Measurements from ENCODE around the gene GPX1. TPM values are rescaled to one million over a fixed set of nuclear protein-coding genes. Genes with fewer than 3 reads are reported as not detected.

The GPX1 gene
- total RNA-seq, 1 experiment from 2014 or later, result 128 TPM

DNA sequence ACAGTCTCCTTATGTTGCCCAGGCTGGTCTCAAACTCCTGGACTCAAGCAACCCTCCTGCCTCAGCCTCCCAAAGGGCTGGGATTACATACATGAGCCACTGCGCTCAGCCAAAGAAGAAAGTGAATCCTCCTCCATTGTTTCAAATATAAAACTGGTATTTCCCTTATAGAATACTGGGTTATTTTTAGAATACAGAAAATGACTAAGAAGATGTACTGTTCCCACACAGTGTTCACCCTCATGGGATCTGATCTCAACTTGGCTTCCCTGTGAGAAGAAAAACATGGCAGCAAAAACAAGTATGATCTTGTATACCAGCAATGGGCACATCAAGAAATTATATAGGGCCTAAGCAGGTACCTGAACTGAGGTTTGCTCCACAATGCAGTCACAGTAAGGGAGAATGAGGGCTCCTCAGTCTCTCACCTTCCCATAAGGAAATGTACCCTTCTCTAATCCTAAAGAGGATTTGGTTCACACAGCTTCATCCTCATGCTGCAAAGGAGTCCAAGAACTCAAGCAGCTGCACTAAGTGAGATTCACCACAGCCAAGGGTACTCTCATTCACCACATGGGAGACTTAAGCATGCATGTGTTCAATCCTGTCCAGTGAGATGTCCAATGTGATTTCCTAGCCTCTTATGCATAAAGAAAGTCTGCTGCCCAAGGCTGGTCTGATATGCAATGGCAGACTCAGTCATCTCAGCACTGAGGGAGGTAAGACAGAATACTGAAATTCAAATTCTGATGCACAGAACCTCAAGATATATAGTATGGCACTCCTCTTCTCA, 44.1 kb downstream of the GPX1 start:
- Histone ChIP-seq H3K27ac (ENCODE audit: low read depth, low read length, poor library complexity, severe bottlenecking) (no peak overlapping the region), H3K36me3 (ENCODE audit: insufficient read depth, low read length, poor library complexity, severe bottlenecking) (no peaks in the 10 kb centered on the region), H3K9me3 (ENCODE audit: low read depth, low read length, poor library complexity, severe bottlenecking) (no peaks in the 10 kb centered on the region), H3K4me1 (ENCODE audit: insufficient read depth, low read length, poor library complexity, severe bottlenecking) (no peaks in the 10 kb centered on the region), H3K27me3 (replicated peaks; ENCODE audit: insufficient read depth, low read depth, low read length, poor library complexity) (no peaks in the 10 kb centered on the region), H3K4me3 (ENCODE audit: low read depth, low read length, poor library complexity, severe bottlenecking) (no peak overlapping the region)
- no TSS peak for BruUV-seq (replicated peaks)
- no peak for DNase-seq (ENCODE audit: low spot score)
- ChIA-PET POLR2A (ENCODE audit: low non-redundant PET) (no interaction called here), CTCF (no interaction called here)
- intact Hi-C loops (cut with micrococcal nuclease; ENCODE audit: unreplicated experiment), result no loop called here
- TF ChIP-seq EZH2 (IDR thresholded peaks at IDR 0.05; ENCODE audit: borderline replicate concordance, low read depth, low read length, poor library complexity, severe bottlenecking) (no peak), CTCF (conservative IDR thresholded peaks at IDR 0.05; ENCODE audit: low read depth, low read length) (no peak)

DNA sequence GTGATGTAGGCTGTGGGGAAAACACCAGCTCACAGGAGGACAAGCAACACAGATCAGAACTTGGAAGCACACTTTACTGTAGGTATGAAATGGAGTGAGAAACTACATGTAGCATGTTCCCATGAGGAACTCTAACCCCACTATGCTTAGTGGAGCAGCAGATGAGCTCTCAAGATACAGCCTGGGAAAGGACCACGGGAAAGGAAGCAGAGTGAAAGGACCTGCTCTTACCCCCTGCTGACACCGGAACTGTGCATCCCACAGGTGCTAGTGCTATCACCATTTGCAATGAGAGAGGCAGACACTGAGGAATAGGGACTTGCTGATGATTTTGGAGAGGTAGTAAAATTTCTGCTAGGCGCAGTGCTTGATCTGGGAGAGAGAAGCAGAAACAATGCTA, 46.9 kb downstream of the GPX1 start:
- Histone ChIP-seq H3K27me3 (replicated peaks; ENCODE audit: insufficient read depth, low read depth, low read length, poor library complexity) (no peaks in the 10 kb centered on the region), H3K4me1 (ENCODE audit: insufficient read depth, low read length, poor library complexity, severe bottlenecking) (no peaks in the 10 kb centered on the region), H3K4me3 (ENCODE audit: low read depth, low read length, poor library complexity, severe bottlenecking) (no peak overlapping the region), H3K9me3 (ENCODE audit: low read depth, low read length, poor library complexity, severe bottlenecking) (no peaks in the 10 kb centered on the region), H3K27ac (ENCODE audit: low read depth, low read length, poor library complexity, severe bottlenecking) (no peak overlapping the region), H3K36me3 (ENCODE audit: insufficient read depth, low read length, poor library complexity, severe bottlenecking) (no peaks in the 10 kb centered on the region)
- ChIA-PET POLR2A (ENCODE audit: low non-redundant PET) (no interaction called here), CTCF (no interaction called here)
- intact Hi-C loops (cut with micrococcal nuclease; ENCODE audit: unreplicated experiment), result no loop called here
- TF ChIP-seq CTCF (conservative IDR thresholded peaks at IDR 0.05; ENCODE audit: low read depth, low read length), result no peak
- TF ChIP-seq EZH2 (IDR thresholded peaks at IDR 0.05; ENCODE audit: borderline replicate concordance, low read depth, low read length, poor library complexity, severe bottlenecking), result no peak
- DNase-seq (ENCODE audit: low spot score), result no peak
- no TSS peak for BruUV-seq (replicated peaks)

GRCh38 chr3:49310677-49311076, 47.5 kb downstream of the GPX1 start:
- Histone ChIP-seq H3K27me3 (replicated peaks; ENCODE audit: insufficient read depth, low read depth, low read length, poor library complexity) (no peaks in the 10 kb centered on the region), H3K4me3 (ENCODE audit: low read depth, low read length, poor library complexity, severe bottlenecking) (no peak overlapping the region), H3K9me3 (ENCODE audit: low read depth, low read length, poor library complexity, severe bottlenecking) (no peaks in the 10 kb centered on the region), H3K4me1 (ENCODE audit: insufficient read depth, low read length, poor library complexity, severe bottlenecking) (no peaks in the 10 kb centered on the region), H3K27ac (ENCODE audit: low read depth, low read length, poor library complexity, severe bottlenecking) (no peak overlapping the region), H3K36me3 (ENCODE audit: insufficient read depth, low read length, poor library complexity, severe bottlenecking) (no peaks in the 10 kb centered on the region)
- ChIA-PET CTCF (no interaction called here), POLR2A (ENCODE audit: low non-redundant PET) (no interaction called here)
- intact Hi-C loops (cut with micrococcal nuclease; ENCODE audit: unreplicated experiment), result no loop called here
- DNase-seq (ENCODE audit: low spot score), result no peak
- no TSS peak for BruUV-seq (replicated peaks)
- TF ChIP-seq CTCF (conservative IDR thresholded peaks at IDR 0.05; ENCODE audit: low read depth, low read length) (no peak), EZH2 (IDR thresholded peaks at IDR 0.05; ENCODE audit: borderline replicate concordance, low read depth, low read length, poor library complexity, severe bottlenecking) (no peak)

Other genes starting within 250 kb of the GPX1 start
- gene USP19, start 237.5 kb downstream of the GPX1 start, total RNA-seq (2021), result 37.5 and 44.9 TPM in 2 replicates
- 45.9 and 57.3 TPM in 2 replicates for gene LAMB2, start 225.3 kb downstream of the GPX1 start, total RNA-seq (2021)
- gene CCDC71, start 192.0 kb downstream of the GPX1 start, total RNA-seq (2021), result 10.4 and 10.6 TPM in 2 replicates
- 5.1 and 6.9 TPM in 2 replicates for gene KLHDC8B, start 186.8 kb downstream of the GPX1 start, total RNA-seq (2021)
- gene C3orf62, start 81.1 kb downstream of the GPX1 start, total RNA-seq (2021), result 1.8 and 2.0 TPM in 2 replicates
- 32.3 and 32.8 TPM in 2 replicates for gene USP4, start 18.3 kb downstream of the GPX1 start, total RNA-seq (2021)
- gene RHOA, start 53.6 kb upstream of the GPX1 start, total RNA-seq (2021), result 194 and 198 TPM in 2 replicates
- 11.6 and 12.0 TPM in 2 replicates for gene TCTA, start 54.1 kb upstream of the GPX1 start, total RNA-seq (2021)
- gene AMT, start 64.1 kb upstream of the GPX1 start, total RNA-seq (2021), result 1.3 and 2.1 TPM in 2 replicates
- 2.9 and 6.8 TPM in 2 replicates for gene NICN1, start 71.0 kb upstream of the GPX1 start, total RNA-seq (2021)
- gene DAG1, start 111.9 kb upstream of the GPX1 start, total RNA-seq (2021), result 36.5 and 36.8 TPM in 2 replicates
- gene BSN, start 196.1 kb upstream of the GPX1 start, total RNA-seq (2021), result 1.1 and 1.4 TPM in 2 replicates